ENCODE measurements around the gene OR9A4. TPM values are rescaled to one million over a fixed set of nuclear protein-coding genes. Genes with fewer than 3 reads are reported as not detected.
A peak's percentile ranks its signal among the peaks of the same experiment; 100 is the strongest.

The OR9A4 gene
- total and polyA plus RNA-seq, 2 experiments from 2014 or later = not detected

DNA sequence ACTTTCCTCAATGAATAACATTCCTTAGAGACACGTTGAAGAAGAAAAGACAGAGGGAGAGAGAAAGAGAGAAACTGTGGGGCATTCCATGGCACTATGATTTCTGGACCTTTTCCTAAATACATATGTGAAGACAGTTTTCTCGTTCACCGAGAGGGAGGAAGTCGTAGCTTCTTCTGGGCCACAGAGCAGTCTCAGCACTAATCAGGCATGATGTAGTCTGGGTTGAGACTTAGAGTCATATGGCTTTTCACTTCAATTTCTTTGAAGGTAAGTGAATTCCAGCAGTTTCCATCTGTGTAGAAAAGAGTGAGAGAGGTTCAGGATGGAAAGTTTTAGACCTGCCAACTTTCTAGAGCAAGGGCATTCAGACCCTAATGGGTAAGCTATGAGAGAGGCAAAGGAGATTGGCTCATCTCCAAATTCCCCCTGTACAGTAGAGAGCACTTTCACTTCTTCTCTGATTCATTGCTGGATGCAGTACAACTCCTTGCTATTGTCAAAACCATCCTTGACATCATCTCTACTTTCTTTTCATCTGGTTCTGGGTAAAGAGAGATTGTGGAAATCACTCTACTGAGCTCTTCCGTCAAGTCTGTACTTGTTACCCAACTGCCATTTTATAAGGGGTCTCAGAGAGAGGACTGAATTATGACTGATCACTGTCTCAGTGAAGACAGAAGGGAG, 31.5 kb upstream of the OR9A4 start (continued):
- TF ChIP-seq ETS1 (IDR thresholded peaks at IDR 0.05) (no peak), JUNB (IDR thresholded peaks at IDR 0.05; ENCODE audit: unreplicated experiment) (no peak), REST (IDR thresholded peaks at IDR 0.05; ENCODE audit: unreplicated experiment) (no peak), EZH2 (IDR thresholded peaks at IDR 0.05; ENCODE audit: low read depth, unreplicated experiment) (no peak), POLR2AphosphoS5 (IDR thresholded peaks at IDR 0.05; ENCODE audit: low read depth) (no peak), ZNF331 (CRISPR knock-in tag; IDR thresholded peaks at IDR 0.05; ENCODE audit: low read depth) (no peak)

- Mint-ChIP-seq H3K27ac (no peak overlapping the region), H3K4me1 (peaks cover 7% of the 10 kb centered on the region), H3K9me3 (peaks cover 2% of the 10 kb centered on the region; the same call in 1 of the 3 replicates), H3K36me3 (ENCODE audit: low read depth) (no peaks in the 10 kb centered on the region), H3K4me3 (no peak overlapping the region), H3K27me3 (ENCODE audit: insufficient read depth, low read depth, poor library complexity) (no peaks in the 10 kb centered on the region)
- DNase-seq (ENCODE audit: low spot score) (no peak), ATAC-seq (no peak)
- no peak overlapping the region for H3K4me2 ChIP-seq
- H3K27ac ChIP-seq (ENCODE audit: low read depth) = no peak overlapping the region
- H3K4me1 ChIP-seq (ENCODE audit: insufficient read depth) = 0 out of 2 replicates have a peak, but pooled peaks cover 7% of the 10 kb centered on the region
- no peaks in the 10 kb centered on the region for H3K79me2 ChIP-seq (replicated peaks; ENCODE audit: insufficient read depth)
- H3F3A ChIP-seq (replicated peaks; ENCODE audit: low read depth) = no peaks in the 10 kb centered on the region
- TF ChIP-seq, protein P1, sequence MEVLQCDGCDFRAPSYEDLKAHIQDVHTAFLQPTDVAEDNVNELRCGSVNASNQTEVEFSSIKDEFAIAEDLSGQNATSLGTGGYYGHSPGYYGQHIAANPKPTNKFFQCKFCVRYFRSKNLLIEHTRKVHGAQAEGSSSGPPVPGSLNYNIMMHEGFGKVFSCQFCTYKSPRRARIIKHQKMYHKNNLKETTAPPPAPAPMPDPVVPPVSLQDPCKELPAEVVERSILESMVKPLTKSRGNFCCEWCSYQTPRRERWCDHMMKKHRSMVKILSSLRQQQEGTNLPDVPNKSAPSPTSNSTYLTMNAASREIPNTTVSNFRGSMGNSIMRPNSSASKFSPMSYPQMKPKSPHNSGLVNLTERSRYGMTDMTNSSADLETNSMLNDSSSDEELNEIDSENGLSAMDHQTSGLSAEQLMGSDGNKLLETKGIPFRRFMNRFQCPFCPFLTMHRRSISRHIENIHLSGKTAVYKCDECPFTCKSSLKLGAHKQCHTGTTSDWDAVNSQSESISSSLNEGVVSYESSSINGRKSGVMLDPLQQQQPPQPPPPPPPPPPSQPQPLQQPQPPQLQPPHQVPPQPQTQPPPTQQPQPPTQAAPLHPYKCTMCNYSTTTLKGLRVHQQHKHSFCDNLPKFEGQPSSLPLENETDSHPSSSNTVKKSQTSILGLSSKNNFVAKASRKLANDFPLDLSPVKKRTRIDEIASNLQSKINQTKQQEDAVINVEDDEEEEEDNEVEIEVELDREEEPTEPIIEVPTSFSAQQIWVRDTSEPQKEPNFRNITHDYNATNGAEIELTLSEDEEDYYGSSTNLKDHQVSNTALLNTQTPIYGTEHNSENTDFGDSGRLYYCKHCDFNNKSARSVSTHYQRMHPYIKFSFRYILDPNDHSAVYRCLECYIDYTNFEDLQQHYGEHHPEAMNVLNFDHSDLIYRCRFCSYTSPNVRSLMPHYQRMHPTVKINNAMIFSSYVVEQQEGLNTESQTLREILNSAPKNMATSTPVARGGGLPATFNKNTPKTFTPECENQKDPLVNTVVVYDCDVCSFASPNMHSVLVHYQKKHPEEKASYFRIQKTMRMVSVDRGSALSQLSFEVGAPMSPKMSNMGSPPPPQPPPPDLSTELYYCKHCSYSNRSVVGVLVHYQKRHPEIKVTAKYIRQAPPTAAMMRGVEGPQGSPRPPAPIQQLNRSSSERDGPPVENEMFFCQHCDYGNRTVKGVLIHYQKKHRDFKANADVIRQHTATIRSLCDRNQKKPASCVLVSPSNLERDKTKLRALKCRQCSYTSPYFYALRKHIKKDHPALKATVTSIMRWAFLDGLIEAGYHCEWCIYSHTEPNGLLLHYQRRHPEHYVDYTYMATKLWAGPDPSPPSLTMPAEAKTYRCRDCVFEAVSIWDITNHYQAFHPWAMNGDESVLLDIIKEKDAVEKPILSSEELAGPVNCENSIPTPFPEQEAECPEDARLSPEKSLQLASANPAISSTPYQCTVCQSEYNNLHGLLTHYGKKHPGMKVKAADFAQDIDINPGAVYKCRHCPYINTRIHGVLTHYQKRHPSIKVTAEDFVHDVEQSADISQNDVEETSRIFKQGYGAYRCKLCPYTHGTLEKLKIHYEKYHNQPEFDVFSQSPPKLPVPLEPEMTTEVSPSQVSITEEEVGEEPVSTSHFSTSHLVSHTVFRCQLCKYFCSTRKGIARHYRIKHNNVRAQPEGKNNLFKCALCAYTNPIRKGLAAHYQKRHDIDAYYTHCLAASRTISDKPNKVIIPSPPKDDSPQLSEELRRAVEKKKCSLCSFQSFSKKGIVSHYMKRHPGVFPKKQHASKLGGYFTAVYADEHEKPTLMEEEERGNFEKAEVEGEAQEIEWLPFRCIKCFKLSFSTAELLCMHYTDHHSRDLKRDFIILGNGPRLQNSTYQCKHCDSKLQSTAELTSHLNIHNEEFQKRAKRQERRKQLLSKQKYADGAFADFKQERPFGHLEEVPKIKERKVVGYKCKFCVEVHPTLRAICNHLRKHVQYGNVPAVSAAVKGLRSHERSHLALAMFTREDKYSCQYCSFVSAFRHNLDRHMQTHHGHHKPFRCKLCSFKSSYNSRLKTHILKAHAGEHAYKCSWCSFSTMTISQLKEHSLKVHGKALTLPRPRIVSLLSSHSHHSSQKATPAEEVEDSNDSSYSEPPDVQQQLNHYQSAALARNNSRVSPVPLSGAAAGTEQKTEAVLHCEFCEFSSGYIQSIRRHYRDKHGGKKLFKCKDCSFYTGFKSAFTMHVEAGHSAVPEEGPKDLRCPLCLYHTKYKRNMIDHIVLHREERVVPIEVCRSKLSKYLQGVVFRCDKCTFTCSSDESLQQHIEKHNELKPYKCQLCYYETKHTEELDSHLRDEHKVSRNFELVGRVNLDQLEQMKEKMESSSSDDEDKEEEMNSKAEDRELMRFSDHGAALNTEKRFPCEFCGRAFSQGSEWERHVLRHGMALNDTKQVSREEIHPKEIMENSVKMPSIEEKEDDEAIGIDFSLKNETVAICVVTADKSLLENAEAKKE (CRISPR knock-in tag; IDR thresholded peaks at IDR 0.05) = no peak
- H3K27me3 ChIP-seq (ENCODE audit: insufficient read depth) = no peaks in the 10 kb centered on the region
- no peaks in the 10 kb centered on the region for H3K36me3 ChIP-seq (ENCODE audit: insufficient read depth)
- no peaks in the 10 kb centered on the region for H3K9me2 ChIP-seq (ENCODE audit: insufficient read depth)
- no peaks in the 10 kb centered on the region for H4K20me1 ChIP-seq (replicated peaks; ENCODE audit: insufficient read depth)
- H2AFZ ChIP-seq = peak overlapping the region; percentile 88; the same call in 1 of the 2 replicates
- no peak overlapping the region for H3K4me3 ChIP-seq
These were observed 26.9 kb upstream of the OR9A4 start for GRCh38 chr7:141889321-141889720.

All from GM23338 (cell line).